ENCODE measurements around the gene NFIB. TPM values are rescaled to one million over a fixed set of nuclear protein-coding genes. Genes with fewer than 3 reads are reported as not detected.
A peak's percentile ranks its signal among the peaks of the same experiment; 100 is the strongest.

NFIB gene
- total RNA-seq, 1 donor from 2014 or later = 0.30 TPM

GRCh38 chr9:14348123-14348372 lies 34.1 kb upstream of the NFIB start:
- H3K27ac ChIP-seq = no peak overlapping the region
- peaks cover 36% of the 10 kb centered on the region for H3K4me1 Mint-ChIP-seq

DNA sequence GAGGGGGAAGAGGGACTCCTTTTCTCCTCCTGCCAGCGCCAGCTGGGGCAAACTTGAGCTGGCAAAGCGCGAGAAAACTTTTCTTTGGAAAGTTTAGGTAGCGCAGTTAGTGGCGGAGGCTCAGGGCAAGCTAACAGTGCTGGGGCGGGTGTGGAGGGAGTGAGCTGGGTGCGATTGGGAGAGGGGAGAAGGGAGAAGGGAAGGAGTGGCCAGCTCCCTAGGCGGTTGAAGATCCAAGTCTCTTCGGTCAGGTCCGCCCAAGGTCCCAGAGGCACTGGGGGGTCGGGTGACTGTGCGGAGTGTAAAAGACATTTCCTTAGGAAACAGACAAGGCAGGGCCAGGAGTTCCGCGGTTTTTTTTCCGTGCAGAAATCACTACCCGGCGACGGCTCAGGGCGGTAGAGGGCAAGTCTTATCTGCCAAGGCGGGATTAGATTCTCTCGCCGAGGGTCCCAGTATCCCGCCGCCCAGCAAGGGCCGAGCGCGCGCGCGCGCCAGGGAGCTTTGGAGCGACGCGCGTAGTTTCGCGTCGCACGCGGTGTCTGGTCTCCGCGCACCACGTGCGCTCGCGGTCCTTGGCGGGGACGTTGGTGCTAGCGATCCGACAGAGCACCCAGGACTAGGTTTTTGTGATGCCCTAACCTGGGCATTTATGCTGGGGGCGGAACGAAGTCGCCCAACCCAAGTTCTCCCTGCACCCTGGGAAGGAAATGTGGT lies 33.6 kb upstream of the NFIB start:
- peaks cover 31% of the 10 kb centered on the region for H3F3A ChIP-seq (ENCODE audit: low read depth)
- H3K4me1 ChIP-seq = peaks cover 63% of the 10 kb centered on the region
- H3K4me2 ChIP-seq = peak overlapping the region; percentile 76
- no peaks in the 10 kb centered on the region for H3K79me2 ChIP-seq (ENCODE audit: low read depth)
- Mint-ChIP-seq H3K4me1 (peaks cover 34% of the 10 kb centered on the region), H3K27me3 (ENCODE audit: insufficient read depth, low read depth) (peaks cover 57% of the 10 kb centered on the region), H3K4me3 (peak overlapping the region; percentile 86), H3K27ac (no peak overlapping the region), H3K9me3 (no peaks in the 10 kb centered on the region), H3K36me3 (no peaks in the 10 kb centered on the region)
- H3K27me3 ChIP-seq = peaks cover 100% of the 10 kb centered on the region
- H3K9me3 ChIP-seq (ENCODE audit: low read depth) = no peaks in the 10 kb centered on the region
- TF ChIP-seq EZH2phosphoT487 (IDR thresholded peaks at IDR 0.05) = peak; percentile 63
- no peak for TF ChIP-seq CTCF (IDR thresholded peaks at IDR 0.05)
- peak; percentile 18 for TF ChIP-seq EZH2 (IDR thresholded peaks at IDR 0.05)
- peak; percentile 68 for DNase-seq (ENCODE audit: low spot score)
- peaks cover 47% of the 10 kb centered on the region for H4K20me1 ChIP-seq (ENCODE audit: low read depth)
- no peak overlapping the region for H3K9ac ChIP-seq
- peak overlapping the region; percentile 58 for H2AFZ ChIP-seq (replicated peaks)
- no peak overlapping the region for H3K27ac ChIP-seq
- no peaks in the 10 kb centered on the region for H3K36me3 ChIP-seq
- H3K4me3 ChIP-seq = peak overlapping the region; percentile 46

More at GRCh38 chr9:14348123-14348372, 34.1 kb upstream of the NFIB start:
- H3K9me3 ChIP-seq (ENCODE audit: low read depth) = no peaks in the 10 kb centered on the region
- Mint-ChIP-seq H3K36me3 (no peaks in the 10 kb centered on the region), H3K27me3 (ENCODE audit: insufficient read depth, low read depth) (peaks cover 58% of the 10 kb centered on the region), H3K9me3 (no peaks in the 10 kb centered on the region), H3K4me3 (peak overlapping the region; percentile 86), H3K27ac (no peak overlapping the region)
- H3K4me1 ChIP-seq = peaks cover 63% of the 10 kb centered on the region
- peaks cover 100% of the 10 kb centered on the region for H3K27me3 ChIP-seq
- peaks cover 47% of the 10 kb centered on the region for H4K20me1 ChIP-seq (ENCODE audit: low read depth)
- TF ChIP-seq CTCF (IDR thresholded peaks at IDR 0.05) (peak; percentile 24), EZH2phosphoT487 (IDR thresholded peaks at IDR 0.05) (no peak), EZH2 (IDR thresholded peaks at IDR 0.05) (no peak)
- peak overlapping the region; percentile 46 for H3K4me3 ChIP-seq
- H2AFZ ChIP-seq (replicated peaks) = no peak overlapping the region
- H3K4me2 ChIP-seq = peak overlapping the region; percentile 76
- H3K79me2 ChIP-seq (ENCODE audit: low read depth) = no peaks in the 10 kb centered on the region
- no peaks in the 10 kb centered on the region for H3K36me3 ChIP-seq
- no peak overlapping the region for H3K9ac ChIP-seq
- no peak for DNase-seq (ENCODE audit: low spot score)
- H3F3A ChIP-seq (ENCODE audit: low read depth) = peaks cover 31% of the 10 kb centered on the region

DNA sequence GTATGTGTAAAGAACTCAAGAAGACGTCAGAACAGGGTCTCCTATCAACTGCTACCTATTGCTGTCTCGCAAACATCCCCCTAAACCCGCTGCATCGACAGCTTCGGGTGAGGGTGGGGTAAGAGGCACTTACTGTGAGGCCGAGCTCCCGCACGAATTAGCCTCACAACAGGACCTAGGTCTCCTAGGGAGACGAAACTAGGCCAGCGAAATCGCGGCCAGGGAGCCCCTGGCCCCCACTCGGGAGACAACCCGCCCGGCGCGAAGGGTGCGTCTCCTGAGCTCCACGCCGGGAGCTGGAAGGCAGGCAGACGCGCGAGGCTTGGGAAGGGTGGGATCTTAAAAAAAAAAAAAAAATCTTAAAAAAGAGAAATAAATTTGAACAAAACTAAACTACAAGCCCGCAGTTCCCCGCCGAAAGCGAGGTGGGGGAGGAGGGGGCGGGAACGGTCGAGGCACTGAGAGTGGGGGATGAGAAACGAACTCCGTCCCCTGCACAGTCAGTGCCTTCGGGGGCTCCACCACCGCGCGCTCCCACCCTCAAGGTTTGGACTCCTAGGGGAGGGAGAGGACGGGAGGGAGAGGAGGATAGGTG lies 33.0 kb upstream of the NFIB start:
- Mint-ChIP-seq H3K9me3 (no peaks in the 10 kb centered on the region), H3K36me3 (no peaks in the 10 kb centered on the region), H3K4me3 (peak overlapping the region; percentile 86), H3K27me3 (ENCODE audit: insufficient read depth, low read depth) (peaks cover 57% of the 10 kb centered on the region), H3K27ac (no peak overlapping the region), H3K4me1 (peaks cover 34% of the 10 kb centered on the region)
- no peak overlapping the region for H3K27ac ChIP-seq
- H3K4me1 ChIP-seq = peaks cover 63% of the 10 kb centered on the region
- peak overlapping the region; percentile 58 for H2AFZ ChIP-seq (replicated peaks)
- H4K20me1 ChIP-seq (ENCODE audit: low read depth) = peaks cover 47% of the 10 kb centered on the region
- peak overlapping the region; percentile 76 for H3K4me2 ChIP-seq
- no peaks in the 10 kb centered on the region for H3K9me3 ChIP-seq (ENCODE audit: low read depth)
- peak overlapping the region; percentile 46 for H3K4me3 ChIP-seq
- DNase-seq (ENCODE audit: low spot score) = peak; percentile 52
- H3K9ac ChIP-seq = no peak overlapping the region
- H3K27me3 ChIP-seq = peaks cover 100% of the 10 kb centered on the region
- no peaks in the 10 kb centered on the region for H3K79me2 ChIP-seq (ENCODE audit: low read depth)
- no peaks in the 10 kb centered on the region for H3K36me3 ChIP-seq
- TF ChIP-seq CTCF (IDR thresholded peaks at IDR 0.05) (no peak), EZH2 (IDR thresholded peaks at IDR 0.05) (peak; percentile 42)
- H3F3A ChIP-seq (ENCODE audit: low read depth) = peaks cover 31% of the 10 kb centered on the region
